HepG2 (cell line): Measurements from ENCODE around the gene PRSS21. TPM values are rescaled to one million over a fixed set of nuclear protein-coding genes. Genes with fewer than 3 reads are reported as not detected.

Source experiments
- ATAC-seq: fragments of 200-7000 bp; cut with Tn5 transposase; 3 replicates; pipeline ENCODE4 v1.9.1; 2020; ENCODE audit warnings: mild to moderate bottlenecking, moderate library complexity
- BruUV-seq: library from RNA; stranded (reverse); fragments of 400-500 nt; replicated peaks from 2 replicates; lab custom pipeline; 2021; lab: Mats Ljungman, UMichigan
- CTCF ChIA-PET: fragments of 300-600 bp; formaldehyde crosslinking; extraction: SDS; loops from one replicate; lab custom pipeline; 2021; ENCODE audit warnings: low total read pairs, inconsistent platforms, low intra/inter-chr PET ratio; lab: Yijun Ruan, JAX
- POLR2A ChIA-PET: fragments of 350-600 bp; sonication (Branson Sonifier 250); formaldehyde crosslinking; loops from one replicate; lab custom pipeline; 2020; ENCODE audit warnings: antibody characterized with exemption, inconsistent platforms; lab: Yijun Ruan, JAX
- DNase-seq: peaks from one replicate; pipeline ENCODE4 v3.0.0-alpha.2; 2015; ENCODE audit warnings: low spot score
- FAIRE-seq: peaks from 3 replicates; lab custom pipeline; 2011; peaks lifted over from hg19 to GRCh38; lab: Jason Lieb, UNC
- H2AFZ ChIP-seq: one replicate; pipeline ENCODE4 v1.6.1; 2011; ENCODE audit warnings: low read length, inconsistent platforms
- H3K27ac ChIP-seq: fragments of 300-600 bp; 3 replicates; pipeline ENCODE4 v1.8.0; 2011; ENCODE audit warnings: mixed run types, mild to moderate bottlenecking, mixed read lengths, low read length, inconsistent platforms; ENCODE audit not compliant: insufficient read depth; ENCODE audit errors: extremely low read length
- H3K27me3 ChIP-seq, 2 experiments: fragments of 200-600 bp in 1 of 2; 2 replicates in 1 of 2; 3 replicates in 1 of 2; pipeline versions ENCODE4 v1.6.0 to v1.8.0; 2011; ENCODE audit warnings: low read length in 2 of 2, mild to moderate bottlenecking in 2 of 2, moderate library complexity in 2 of 2, inconsistent platforms in 1 of 2; ENCODE audit not compliant: insufficient read depth in 2 of 2, control insufficient read depth in 1 of 2
- H3K36me3 ChIP-seq, 2 experiments: fragments of 200-600 bp in 1 of 2; replicated peaks in 1 of 2; 2 replicates in 1 of 2; 3 replicates in 1 of 2; pipeline versions ENCODE4 v1.5.1 to v1.8.0; 2011; ENCODE audit warnings: low read length in 2 of 2, inconsistent platforms in 1 of 2; ENCODE audit not compliant: insufficient read depth in 2 of 2, control insufficient read depth in 1 of 2
- H3K4me1 ChIP-seq: 2 replicates; pipeline ENCODE4 v1.5.1; 2012; ENCODE audit warnings: low read length, inconsistent platforms; ENCODE audit not compliant: insufficient read depth
- H3K4me2 ChIP-seq: 2 replicates; pipeline ENCODE4 v1.6.0; 2011; ENCODE audit warnings: low read depth, low read length, inconsistent platforms
- H3K4me3 ChIP-seq, 3 experiments: fragments of 200-600 bp in 1 of 3; sonication (generic), shearing (Covaris generic) in 1 of 3; replicated peaks in 1 of 3; 2 replicates each; pipeline ENCODE4 v1.5.1; 2011 to 2016; ENCODE audit warnings: low read length in 3 of 3, inconsistent platforms in 2 of 3, low read depth in 2 of 3, mild to moderate bottlenecking in 2 of 3, control low read depth in 1 of 3, mixed read lengths in 1 of 3; ENCODE audit not compliant: insufficient read depth in 1 of 3
- H3K79me2 ChIP-seq: one replicate; pipeline ENCODE4 v1.6.1; 2011; ENCODE audit warnings: low read length, inconsistent platforms; ENCODE audit not compliant: insufficient read depth
- H3K9ac ChIP-seq: 2 replicates; pipeline ENCODE4 v1.6.0; 2011; ENCODE audit warnings: mild to moderate bottlenecking, low read depth, low read length, inconsistent platforms; ENCODE audit not compliant: insufficient read depth
- H3K9me3 ChIP-seq: 2 replicates; pipeline ENCODE4 v1.5.1; 2012; ENCODE audit warnings: mild to moderate bottlenecking, low read length
- H4K20me1 ChIP-seq: 2 replicates; pipeline ENCODE4 v1.6.0; 2011; ENCODE audit warnings: inconsistent platforms, mild to moderate bottlenecking, low read length, moderate library complexity; ENCODE audit not compliant: insufficient read depth
- PRDM15 ChIP-seq: sonication (generic); formaldehyde crosslinking; IDR thresholded peaks from 2 replicates; pipeline ENCODE4 v1.4.0; 2020; ENCODE audit warnings: missing genetic modification reagents
- ZNF274 ChIP-seq: sonication (generic); formaldehyde crosslinking; IDR thresholded peaks from 2 replicates; pipeline ENCODE4 v1.5.1; 2020; ENCODE audit warnings: mild to moderate bottlenecking, missing genetic modification reagents
- ZNF318 ChIP-seq: sonication (generic); formaldehyde crosslinking; IDR thresholded peaks from 2 replicates; pipeline ENCODE4 v1.4.0; 2020; ENCODE audit warnings: mild to moderate bottlenecking, missing genetic modification reagents
- WGBS: methylation state at CpG from one replicate; pipeline ENCODE4 v1.1.6; 2017; ENCODE audit warnings: low lambda C conversion rate; 5-methylcytosine and 5-hydroxymethylcytosine counted together
- in situ Hi-C: cut with HindIII; loops from 2 replicates; pipeline ENCODE4 v1.10.0; 2017; ENCODE audit warnings: low pct_unique_long_range_greater_than_20kb; ENCODE audit not compliant: extremely low pct_ligation_motif_present
- intact Hi-C: fragments of 100-400 bp; cut with micrococcal nuclease; formaldehyde crosslinking; loops from one replicate; pipeline ENCODE4 v1.10.0; 2022; ENCODE audit not compliant: unreplicated experiment
- polyA plus RNA-seq, 8 experiments: library from polyadenylated mRNA; depleted of rRNA in 3 of 8; stranded (reverse) in 7 of 8; unstranded in 1 of 8; fragments of >200 nt; fragmentation: Illumina TruSeq in 4 of 8; extraction: Trizol in 4 of 8; gene quantifications; 2 replicates each; pipeline versions ENCODE4 v1.2.1 to v1.2.3, GENCODE V29; 2011 to 2016; ENCODE audit warnings: low read depth in 4 of 8, missing spikeins in 1 of 8, mixed read lengths in 1 of 8; ENCODE audit not compliant: insufficient read depth in 1 of 8
- total RNA-seq, 5 experiments: library from RNA; depleted of rRNA; stranded (reverse); fragments of >200 nt; fragmentation: Illumina TruSeq; extraction: Trizol; gene quantifications; 2 replicates each; pipeline ENCODE4 v1.2.3, GENCODE V29; 2016; ENCODE audit warnings: low read depth in 1 of 5

Gene PRSS21
- total and polyA plus RNA-seq, 2 of the 13 experiments (the other 11 are each of a cell fraction or from before 2014, with no cell fraction given): not detected

DNA sequence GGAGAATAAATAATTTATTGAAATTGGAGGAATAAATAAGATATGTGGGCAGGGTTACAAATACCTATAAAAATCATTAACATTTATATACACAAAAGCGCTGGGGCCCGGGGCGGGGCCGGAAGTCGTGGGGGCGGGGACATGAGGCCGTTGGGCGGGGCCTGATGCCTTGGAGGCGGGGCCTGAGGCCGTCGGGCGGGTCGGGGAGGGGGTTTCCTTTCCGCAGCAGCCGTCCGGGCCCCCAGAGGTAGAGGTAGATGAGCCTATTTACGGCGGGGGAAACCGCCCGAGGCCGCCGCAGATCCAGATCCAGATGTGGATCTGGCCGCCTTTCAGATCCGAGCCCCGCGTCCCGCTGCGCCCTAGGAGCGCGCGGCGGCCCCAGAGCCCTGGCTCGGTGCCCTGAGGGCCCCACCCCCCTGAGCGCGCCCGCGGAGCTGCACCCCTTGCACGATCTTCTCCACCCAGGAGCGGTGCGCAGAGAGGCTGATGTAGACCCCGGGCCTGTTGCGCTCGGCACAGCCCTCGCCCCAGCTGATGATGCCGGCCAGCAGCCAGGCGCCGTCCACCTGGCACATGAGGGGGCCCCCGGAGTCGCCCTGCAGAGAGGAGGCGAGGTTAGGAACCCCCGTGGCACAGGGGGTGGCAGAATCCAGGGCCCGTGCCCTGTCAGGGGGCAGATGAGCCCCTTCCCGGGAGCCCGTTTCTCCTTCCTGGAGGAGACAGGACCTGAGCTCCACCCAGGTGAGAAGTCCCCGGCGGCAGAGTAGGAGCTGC lies 35.9 kb downstream of the PRSS21 start:
- peaks cover 0 to 14% of the 10 kb centered on the region in 2 experiments; a peak in 1 of 5 replicates for H3K27me3 ChIP-seq
- H3K79me2 ChIP-seq: no peaks in the 10 kb centered on the region
- no peak overlapping the region for H3K27ac ChIP-seq
- 21% methylated on average over 10 of the region's 56 CpGs for WGBS
- CTCF ChIA-PET: interaction anchor here (4.2 kb wide), 1 partner anchor 16 kb away, joined by 30 read pairs; no protein-coding TSS in a partner anchor
- ATAC-seq (no peak), FAIRE-seq (no peak)
- no peaks in the 10 kb centered on the region for H3K36me3 ChIP-seq
- TF ChIP-seq ZNF318 (CRISPR knock-in tag) (no peak), ZNF274 (CRISPR knock-in tag) (no peak), PRDM15 (CRISPR knock-in tag) (no peak)
- TF ChIP-seq, all 625 proteins: peak for 0
- in situ Hi-C loops: no loop called here
- Histone ChIP-seq H3K4me3 (no peak overlapping the region), H2AFZ (no peak overlapping the region), H3K9me3 (peaks cover 6% of the 10 kb centered on the region; the same call in 1 of the 2 replicates), H3K9ac (no peak overlapping the region), H3K4me2 (no peak overlapping the region), H4K20me1 (no peaks in the 10 kb centered on the region), H3K4me1 (peaks cover 5% of the 10 kb centered on the region)
- no peak for DNase-seq
- POLR2A ChIA-PET: no interaction called here
- BruUV-seq: no TSS peak
- intact Hi-C loops: no loop called here
